ENCODE results near the gene DENND1B.

- no peak for TF ChIP-seq CTCF (IDR thresholded peaks at IDR 0.05; ENCODE audit: borderline replicate concordance, extremely low read depth, low read length, poor library complexity, severe bottlenecking)
- no peak for TF ChIP-seq EZH2 (IDR thresholded peaks at IDR 0.05; ENCODE audit: borderline replicate concordance, low read depth, low read length, severe bottlenecking)
Measured at GRCh38 chr1:197672347-197672746, 102.9 kb downstream of the DENND1B start.
